ENCODE data around the gene PHF21B. TPM values are rescaled to one million over a fixed set of nuclear protein-coding genes. Genes with fewer than 3 reads are reported as not detected.

PHF21B gene
- total and polyA plus RNA-seq, 8 donors = 0.24 to 1.4 (median 1.1) TPM; not detected in 1

- TF ChIP-seq CTCF (IDR thresholded peaks at IDR 0.05) = no peak
- Histone ChIP-seq H3K27ac (no peak overlapping the region), H3K36me3 (no peaks in the 10 kb centered on the region), H3K9me3 (no peaks in the 10 kb centered on the region), H3K4me3 (no peak overlapping the region), H3K27me3 (peaks cover 0 to 59% of the 10 kb centered on the region in 2 donors), H3K4me1 (no peaks in the 10 kb centered on the region)
- DNase-seq (peak in 1 of 4 donors; percentile 10), ATAC-seq (no peak)
- intact Hi-C loops (cut with DNase I) = no loop called here
Measured at GRCh38 chr22:44956840-44957767, 52.7 kb downstream of the PHF21B start.

GRCh38 chr22:44955102-44955501 is 54.7 kb downstream of the PHF21B start:
- H3K27me3 ChIP-seq = peaks cover 0 to 46% of the 10 kb centered on the region in 2 donors
- DNase-seq (no peak), ATAC-seq (no peak)
- H3K36me3 ChIP-seq = no peaks in the 10 kb centered on the region
- no peak overlapping the region for H3K27ac ChIP-seq
- no peaks in the 10 kb centered on the region for H3K4me1 ChIP-seq
- no peak overlapping the region for H3K4me3 ChIP-seq
- TF ChIP-seq CTCF (IDR thresholded peaks at IDR 0.05) = no peak
- H3K9me3 ChIP-seq = peaks cover 0 to 4% of the 10 kb centered on the region in 2 donors
- intact Hi-C loops (cut with DNase I) = no loop called here

GRCh38 chr22:44954149-44954548 is 55.7 kb downstream of the PHF21B start:
- DNase-seq (no peak), ATAC-seq (no peak)
- H3K27me3 ChIP-seq = peaks cover 0 to 46% of the 10 kb centered on the region in 2 donors
- H3K36me3 ChIP-seq = no peaks in the 10 kb centered on the region
- peaks cover 0 to 4% of the 10 kb centered on the region in 2 donors for H3K9me3 ChIP-seq
- no peak overlapping the region for H3K4me3 ChIP-seq
- no peak for TF ChIP-seq CTCF (IDR thresholded peaks at IDR 0.05)
- H3K4me1 ChIP-seq = no peaks in the 10 kb centered on the region
- intact Hi-C loops (cut with DNase I) = no loop called here
- no peak overlapping the region for H3K27ac ChIP-seq

- DNase-seq (no peak), ATAC-seq (no peak)
- Histone ChIP-seq H3K4me1 (no peaks in the 10 kb centered on the region), H3K4me3 (no peak overlapping the region), H3K27ac (no peak overlapping the region), H3K27me3 (peaks cover 0 to 46% of the 10 kb centered on the region in 2 donors), H3K36me3 (no peaks in the 10 kb centered on the region), H3K9me3 (peaks cover 0 to 4% of the 10 kb centered on the region in 2 donors)
- intact Hi-C loops (cut with DNase I) = no loop called here
- no peak for TF ChIP-seq CTCF (IDR thresholded peaks at IDR 0.05)
Measured at GRCh38 chr22:44952863-44953746, 56.7 kb downstream of the PHF21B start.

- ATAC-seq = no peak
- Histone ChIP-seq H3K4me1 (no peaks in the 10 kb centered on the region), H3K36me3 (no peaks in the 10 kb centered on the region), H3K9me3 (peaks cover 0 to 4% of the 10 kb centered on the region in 2 donors), H3K4me3 (no peak overlapping the region), H3K27me3 (peaks cover 0 to 50% of the 10 kb centered on the region in 2 donors), H3K27ac (no peak overlapping the region)
- no peak for DNase-seq
- intact Hi-C loops (cut with DNase I) = no loop called here
- no peak for TF ChIP-seq CTCF (IDR thresholded peaks at IDR 0.05)
Measured at GRCh38 chr22:44951510-44951816, 58.3 kb downstream of the PHF21B start.
